ENCODE measurements around the gene IRF2.
"Not testable (repeated sequence)": the region's sequence is repeated elsewhere in the genome, so short reads cannot be mapped to it uniquely, and the experiment has no call there.

Gene IRF2

GRCh38 chr4:184343502-184344177, 130.7 kb downstream of the IRF2 start:
- no peak for FAIRE-seq

GRCh38 chr4:184342857-184343237, 131.5 kb downstream of the IRF2 start:
- FAIRE-seq = not testable (repeated sequence)

GRCh38 chr4:184342167-184342856, 132.0 kb downstream of the IRF2 start:
- FAIRE-seq = no peak

- not testable (repeated sequence) for FAIRE-seq
These were observed 134.8 kb downstream of the IRF2 start for GRCh38 chr4:184339398-184340193.

GRCh38 chr4:184337907-184338306, 136.4 kb downstream of the IRF2 start:
- no peak for FAIRE-seq
